ENCODE results near the gene TAF5.
"Not testable (repeated sequence)": the region's sequence is repeated elsewhere in the genome, so short reads cannot be mapped to it uniquely, and the experiment has no call there.

TAF5 gene

GRCh38 chr10:103367782-103368518, at the start of gene TAF5:
TAF5 (plus strand) TSS chr10:103367976; CDS start chr10:103367990, 14 bp downstream.
- DNase-seq, result peak; percentile 95

DNA sequence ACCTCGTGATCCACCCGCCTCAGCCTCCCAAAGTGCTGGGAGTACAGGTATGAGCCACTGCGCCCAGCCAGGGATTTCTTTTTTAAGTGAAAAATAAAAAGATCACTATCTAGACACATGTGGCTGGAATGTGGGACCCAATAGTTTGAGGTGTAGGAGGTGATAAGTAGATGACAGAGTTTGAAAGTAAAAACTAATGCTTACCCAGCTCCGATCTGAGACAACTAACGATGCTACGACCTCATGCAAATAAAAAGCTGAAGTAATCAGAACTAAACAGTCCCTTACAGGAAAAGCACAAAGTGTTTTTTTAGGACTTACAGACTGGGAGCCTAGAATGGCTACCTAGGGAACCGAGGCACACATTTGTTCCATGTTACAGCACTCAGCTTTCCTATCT, 39.9 kb upstream of the TAF5 start:
- DNase-seq, result no peak

GRCh38 chr10:103333934-103334520, 33.7 kb upstream of the TAF5 start:
- peak; percentile 42 for DNase-seq

GRCh38 chr10:103334567-103334966, 33.2 kb upstream of the TAF5 start:
- no peak for DNase-seq

DNA sequence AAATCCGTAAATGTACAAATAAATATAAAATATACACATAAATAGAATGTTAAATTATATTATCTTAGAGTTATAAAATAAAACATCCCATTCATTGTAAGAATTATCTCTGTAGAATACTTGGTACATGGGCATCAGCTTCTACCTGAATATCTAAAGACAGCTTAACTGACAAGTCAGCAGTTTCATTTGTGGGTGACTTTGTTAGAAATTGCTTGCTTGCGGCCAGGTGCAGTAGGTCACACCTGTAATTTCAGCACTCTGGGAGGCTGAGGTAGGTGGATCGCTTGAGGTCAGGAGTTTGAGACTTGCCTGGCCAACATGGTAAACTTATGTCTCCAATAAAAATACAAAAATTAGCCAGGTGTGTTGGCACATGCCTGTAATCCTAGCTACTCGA, 31.4 kb upstream of the TAF5 start:
- no peak for DNase-seq

GRCh38 chr10:103350175-103350516, 17.6 kb upstream of the TAF5 start:
- DNase-seq, result no peak

GRCh38 chr10:103350517-103351260, 17.1 kb upstream of the TAF5 start, which contains the start of gene PCGF6:
PCGF6 (minus strand) TSS chr10:103351140; CDS start chr10:103351066, 74 bp downstream.
- DNase-seq, result peak; percentile 74

DNA sequence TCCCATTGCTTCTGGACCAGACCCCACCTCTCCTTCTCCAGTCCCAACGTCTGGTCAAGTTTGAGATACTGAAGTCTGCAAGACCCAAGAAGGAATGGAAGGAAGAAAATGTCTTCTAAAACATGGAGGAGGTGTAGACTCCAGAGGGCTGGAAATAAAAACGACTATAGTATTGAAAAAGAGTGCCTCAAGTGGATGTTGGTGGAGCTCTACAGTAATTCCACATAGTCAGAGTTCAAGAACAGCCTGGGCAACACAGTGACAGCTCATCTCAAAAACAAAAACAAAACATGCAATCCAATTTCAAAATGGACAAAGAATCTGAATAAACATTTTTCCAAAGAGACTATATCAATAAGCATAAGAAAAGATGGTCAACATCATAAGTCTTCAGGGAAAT, 14.5 kb upstream of the TAF5 start:
- no peak for DNase-seq

- not testable (repeated sequence) for DNase-seq
Observed at GRCh38 chr10:103354567-103354966, 13.2 kb upstream of the TAF5 start.

- DNase-seq, result no peak
Observed at GRCh38 chr10:103355906-103356599, 11.7 kb upstream of the TAF5 start.

DNA sequence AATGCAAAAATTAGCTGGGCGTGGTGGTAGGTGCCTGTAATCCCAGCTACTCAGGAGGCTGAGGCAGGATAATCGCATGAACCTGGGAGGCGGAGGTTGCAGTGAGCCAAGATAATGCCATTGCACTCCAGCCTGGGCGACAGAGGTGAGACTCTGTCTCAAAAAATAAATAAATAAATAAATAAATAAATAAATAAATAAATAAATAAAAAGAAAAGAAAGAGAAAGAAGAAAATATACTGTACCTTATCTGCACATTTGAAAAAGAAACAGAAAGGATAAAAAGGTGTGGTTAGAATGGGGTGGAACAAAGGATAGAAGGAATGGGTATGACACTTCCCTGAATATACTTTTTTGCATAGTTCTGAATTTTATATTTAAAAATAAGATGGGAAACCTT, 8.3 kb upstream of the TAF5 start:
- DNase-seq, result not testable (repeated sequence)

- not testable (repeated sequence) for DNase-seq
Observed at GRCh38 chr10:103360791-103361190, 7.0 kb upstream of the TAF5 start.

- DNase-seq, result no peak
Observed at GRCh38 chr10:103367379-103367781, 396 bp upstream of the TAF5 start.

DNA sequence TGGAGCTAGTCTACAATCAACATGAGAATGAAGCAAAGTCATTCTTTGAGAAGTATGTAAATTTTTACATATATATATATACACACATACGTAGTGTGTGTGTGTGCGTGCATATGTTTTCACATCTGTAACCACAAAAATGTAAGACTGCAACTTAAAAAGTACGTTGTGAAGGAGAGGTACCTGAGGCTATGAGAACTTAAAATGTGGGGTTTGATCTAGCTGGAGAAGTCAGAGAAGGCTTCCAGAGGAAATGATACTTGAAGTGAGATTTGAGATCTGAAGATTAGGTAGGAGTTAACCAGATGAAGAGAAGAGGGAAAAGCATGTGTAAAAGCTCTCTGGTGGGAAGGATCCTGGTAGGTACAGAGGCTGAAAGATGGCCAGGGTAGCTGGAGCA, 5.8 kb downstream of the TAF5 start:
- no peak for DNase-seq

DNA sequence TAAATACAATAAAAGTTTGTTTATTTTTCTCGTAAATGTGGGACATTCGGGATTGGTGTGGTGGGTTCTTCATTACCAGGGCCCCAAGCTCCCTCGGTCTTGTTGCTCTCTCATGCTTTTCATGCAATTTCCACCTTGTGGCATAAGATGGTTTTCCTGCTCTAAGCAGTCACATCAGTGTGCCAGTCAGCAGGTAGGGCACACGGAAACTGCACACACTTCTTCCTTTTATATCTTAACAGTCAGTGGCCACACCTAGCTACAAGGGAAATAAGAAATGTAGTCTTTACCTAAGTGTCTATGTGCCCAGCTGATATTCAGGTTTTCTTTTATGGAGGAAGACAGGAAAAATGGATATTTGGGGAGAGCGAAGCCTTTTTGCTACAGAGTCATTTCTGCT, 6.5 kb downstream of the TAF5 start:
- no peak for DNase-seq

GRCh38 chr10:103382769-103383168, 15.0 kb downstream of the TAF5 start:
- no peak for DNase-seq

DNA sequence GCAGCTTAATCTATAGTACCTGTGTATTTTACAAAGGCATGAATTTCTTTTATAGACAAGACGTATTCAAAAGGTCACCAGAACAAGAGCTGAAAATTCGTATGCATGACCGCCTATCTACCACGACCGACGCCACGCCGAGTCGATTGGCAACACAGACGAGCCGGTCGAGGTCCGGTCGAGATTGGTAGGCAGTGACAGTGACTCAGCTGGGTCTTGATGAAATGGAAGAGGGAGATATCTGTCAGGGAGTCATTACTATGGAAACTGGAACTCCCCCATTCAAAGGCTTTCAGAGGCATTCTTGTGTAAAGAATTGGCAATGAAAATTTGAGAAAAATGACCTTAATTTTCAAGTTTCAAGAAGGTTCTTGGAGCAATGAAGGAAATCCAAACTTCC, 26.4 kb downstream of the TAF5 start:
- DNase-seq, result no peak

- peak; percentile 5 for DNase-seq
Observed at GRCh38 chr10:103395754-103396066, 27.9 kb downstream of the TAF5 start.

GRCh38 chr10:103396067-103396788, 28.5 kb downstream of the TAF5 start, which contains the start of the genes ATP5MK and PDCD11:
ATP5MK (minus strand) TSS chr10:103396475; CDS start chr10:103392457, 4,018 bp downstream.
PDCD11 (plus strand) TSS chr10:103396626; CDS start chr10:103398427, 1,801 bp downstream.
- peak; percentile 99 for DNase-seq

DNA sequence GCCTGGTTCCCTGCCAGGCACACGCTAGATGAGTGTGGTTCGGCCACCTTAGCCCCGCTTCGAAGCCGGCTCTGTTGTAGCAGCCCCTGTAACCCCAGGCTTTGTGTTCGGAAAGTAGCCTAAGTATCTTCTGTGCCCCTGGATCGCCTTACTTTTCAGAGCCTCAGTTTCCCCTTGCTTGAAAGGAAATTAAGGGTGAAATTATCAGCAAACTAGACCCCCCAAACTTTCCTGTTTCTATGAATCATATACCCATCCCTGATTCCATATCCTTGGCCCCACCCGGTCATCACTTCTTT, 29.0 kb downstream of the TAF5 start:
- no peak for DNase-seq

DNA sequence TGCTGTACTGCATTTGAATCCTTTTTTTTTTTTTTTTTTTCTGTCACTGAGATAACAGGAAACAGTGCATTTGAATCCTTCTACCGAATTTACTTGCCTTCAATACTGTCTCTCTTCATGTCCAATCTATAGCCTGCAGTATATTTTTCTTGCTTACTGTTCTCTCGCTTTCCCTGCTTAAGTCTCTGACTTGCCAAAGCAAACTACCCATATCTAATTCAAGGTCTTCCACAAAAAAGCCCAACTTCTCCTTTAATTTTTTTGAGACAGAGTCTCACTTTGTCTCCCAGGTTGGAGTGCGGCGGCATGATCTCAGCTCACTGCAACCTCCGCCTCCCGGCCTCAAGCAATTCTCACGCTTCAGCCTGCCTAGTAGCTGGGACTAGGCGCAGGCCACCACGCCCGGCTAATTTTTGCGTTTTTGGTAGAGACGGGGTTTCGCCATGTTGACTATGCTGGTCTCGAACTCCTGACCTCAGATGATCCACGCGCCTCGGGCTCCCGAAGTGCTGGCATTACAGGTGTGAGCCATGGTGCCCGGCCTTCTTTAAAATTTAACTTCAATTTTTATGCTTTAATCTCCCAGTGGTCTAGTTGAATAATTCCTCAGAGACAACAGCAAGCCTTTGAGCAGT, 29.5 kb downstream of the TAF5 start:
- DNase-seq, result no peak

GRCh38 chr10:103413564-103413963, 45.8 kb downstream of the TAF5 start:
- DNase-seq, result no peak
